IMR-90 (cell line): Measurements from ENCODE around the gene SLC22A25. TPM values are rescaled to one million over a fixed set of nuclear protein-coding genes. Genes with fewer than 3 reads are reported as not detected.

Experiments
- ATAC-seq: fragments of 200-7000 bp; cut with Tn5 transposase; 2 replicates; pipeline ENCODE4 v1.9.1; 2020; ENCODE audit warnings: low read depth, mild to moderate bottlenecking, moderate library complexity
- BruUV-seq: library from RNA; stranded (reverse); fragments of 400-500 nt; replicated peaks from 2 replicates; lab custom pipeline; 2021; lab: Mats Ljungman, UMichigan
- CTCF ChIA-PET: fragments of 300-600 bp; formaldehyde crosslinking; extraction: SDS; loops from one replicate; lab custom pipeline; 2021; ENCODE audit warnings: antibody characterized with exemption; lab: Yijun Ruan, JAX
- POLR2A ChIA-PET: fragments of 300-600 bp; sonication (Branson Sonifier 250); formaldehyde crosslinking; loops from one replicate; lab custom pipeline; 2022; ENCODE audit warnings: antibody characterized with exemption; ENCODE audit not compliant: unreplicated experiment; lab: Charles Lee
- DNase-seq: peaks from one replicate; pipeline ENCODE4 v3.0.0; 2013
- H2AFZ ChIP-seq: replicated peaks from 2 replicates; pipeline ENCODE3; 2013; ENCODE audit warnings: low read length, mild to moderate bottlenecking; ENCODE audit not compliant: poor library complexity
- H2AK5ac ChIP-seq: 2 replicates; pipeline ENCODE4 v1.6.1; 2013; ENCODE audit warnings: low read depth, low read length, inconsistent platforms
- H2AK9ac ChIP-seq: replicated peaks from 2 replicates; pipeline ENCODE3; 2013; ENCODE audit warnings: mild to moderate bottlenecking, low read depth, low read length, moderate library complexity; ENCODE audit not compliant: poor library complexity
- H2BK120ac ChIP-seq: 2 replicates; pipeline ENCODE4 v1.6.1; 2013; ENCODE audit warnings: low read depth, low read length, inconsistent platforms
- H2BK15ac ChIP-seq: 3 replicates; pipeline ENCODE4 v1.6.1; 2013; ENCODE audit warnings: low read depth, low read length, inconsistent platforms
- H2BK20ac ChIP-seq: 2 replicates; pipeline ENCODE4 v1.6.1; 2013; ENCODE audit warnings: low read depth, mild to moderate bottlenecking, inconsistent platforms, low read length, moderate library complexity
- H2BK5ac ChIP-seq: 2 replicates; pipeline ENCODE4 v1.6.1; 2013; ENCODE audit warnings: mild to moderate bottlenecking, low read depth, low read length, inconsistent platforms; ENCODE audit not compliant: poor library complexity, severe bottlenecking
- H3K14ac ChIP-seq: replicated peaks from 2 replicates; pipeline ENCODE4 v1.6.1; 2013; ENCODE audit warnings: low read depth, low read length, inconsistent platforms
- H3K18ac ChIP-seq: 2 replicates; pipeline ENCODE4 v1.6.1; 2013; ENCODE audit warnings: low read depth, low read length, control low read depth
- H3K23ac ChIP-seq: 2 replicates; pipeline ENCODE4 v1.6.1; 2013; ENCODE audit warnings: low read depth, low read length, inconsistent platforms
- H3K27ac ChIP-seq: 2 replicates; pipeline ENCODE4 v1.5.1; 2013; ENCODE audit warnings: mild to moderate bottlenecking, control low read depth, low read length; ENCODE audit not compliant: insufficient read depth
- H3K27me3 ChIP-seq: 2 replicates; pipeline ENCODE4 v1.6.1; 2013; ENCODE audit warnings: low read length; ENCODE audit not compliant: control insufficient read depth, insufficient read depth
- H3K36me3 ChIP-seq: 2 replicates; pipeline ENCODE4 v1.6.1; 2013; ENCODE audit warnings: low read length, mixed read lengths; ENCODE audit not compliant: control insufficient read depth, insufficient read depth
- H3K4ac ChIP-seq: 2 replicates; pipeline ENCODE4 v1.6.1; 2013; ENCODE audit warnings: low read depth, low read length, inconsistent platforms
- H3K4me1 ChIP-seq: 2 replicates; pipeline ENCODE4 v1.6.1; 2013; ENCODE audit warnings: low read length, mixed read lengths; ENCODE audit not compliant: control insufficient read depth, insufficient read depth
- H3K4me2 ChIP-seq: 2 replicates; pipeline ENCODE4 v1.6.1; 2013; ENCODE audit warnings: low read depth, mild to moderate bottlenecking, control low read depth, low read length, moderate library complexity
- H3K4me3 ChIP-seq: 2 replicates; pipeline ENCODE4 v1.5.1; 2013; ENCODE audit warnings: low read depth, mild to moderate bottlenecking, control low read depth, low read length, moderate library complexity; ENCODE audit not compliant: insufficient read depth
- H3K56ac ChIP-seq: 2 replicates; pipeline ENCODE4 v1.6.1; 2013; ENCODE audit warnings: low read length, inconsistent platforms; ENCODE audit not compliant: insufficient read depth; ENCODE audit errors: extremely low read depth
- H3K79me1 ChIP-seq, 2 experiments: 2 replicates each; pipeline ENCODE4 v1.6.1; 2013; ENCODE audit warnings: low read length in 2 of 2, inconsistent platforms in 1 of 2, low read depth in 1 of 2
- H3K9ac ChIP-seq: 2 replicates; pipeline ENCODE4 v1.6.1; 2013; ENCODE audit warnings: low read depth, low read length, control low read depth
- H3K9me1 ChIP-seq: 2 replicates; pipeline ENCODE4 v1.6.1; 2013; ENCODE audit warnings: low read length, inconsistent platforms; ENCODE audit not compliant: insufficient read depth
- H3K9me3 ChIP-seq: 2 replicates; pipeline ENCODE4 v1.6.1; 2013; ENCODE audit warnings: low read length; ENCODE audit not compliant: control insufficient read depth, insufficient read depth
- H4K20me1 ChIP-seq: 2 replicates; pipeline ENCODE4 v1.6.1; 2013; ENCODE audit warnings: low read length, inconsistent platforms; ENCODE audit not compliant: insufficient read depth
- H4K5ac ChIP-seq: 2 replicates; pipeline ENCODE4 v1.6.1; 2013; ENCODE audit warnings: mild to moderate bottlenecking, low read depth, low read length, control low read depth
- H4K8ac ChIP-seq, 2 experiments: 2 replicates each; pipeline ENCODE4 v1.6.1; 2013; ENCODE audit warnings: low read depth in 2 of 2, low read length in 2 of 2, control low read depth in 1 of 2, inconsistent platforms in 1 of 2
- H4K91ac ChIP-seq: 2 replicates; pipeline ENCODE4 v1.6.1; 2013; ENCODE audit warnings: low read depth, low read length, inconsistent platforms; ENCODE audit not compliant: insufficient read depth
- BHLHE40 ChIP-seq: fragments of 150-350 bp; IDR thresholded peaks from 2 replicates; pipeline ENCODE4 v1.6.1; 2016; ENCODE audit warnings: mild to moderate bottlenecking, low read depth, low read length
- CEBPB ChIP-seq: IDR thresholded peaks from 2 replicates; pipeline ENCODE4 v1.6.1; 2012; ENCODE audit warnings: low read depth, low read length, improper control_type of control experiment
- CHD1 ChIP-seq: IDR thresholded peaks from 2 replicates; pipeline ENCODE4 v1.6.1; 2012; ENCODE audit warnings: low read depth, low read length, improper control_type of control experiment
- CTCF ChIP-seq: conservative IDR thresholded peaks from 2 replicates; pipeline ENCODE4 v1.5.1; 2012; ENCODE audit warnings: mild to moderate bottlenecking, low read depth, low read length, improper control_type of control experiment
- ELK1 ChIP-seq: fragments of 150-350 bp; IDR thresholded peaks from 2 replicates; pipeline ENCODE4 v1.6.1; 2016; ENCODE audit warnings: low read depth, mild to moderate bottlenecking, low read length, moderate library complexity, borderline replicate concordance
- FOS ChIP-seq: fragments of 150-350 bp; IDR thresholded peaks from 2 replicates; pipeline ENCODE4 v1.6.1; 2016; ENCODE audit warnings: low read depth, low read length
- MAFK ChIP-seq: IDR thresholded peaks from 2 replicates; pipeline ENCODE4 v1.6.1; 2012; ENCODE audit warnings: low read depth, low read length, improper control_type of control experiment
- MAZ ChIP-seq: IDR thresholded peaks from 2 replicates; pipeline ENCODE4 v1.6.1; 2012; ENCODE audit warnings: low read depth, mild to moderate bottlenecking, low read length, improper control_type of control experiment, moderate library complexity, borderline replicate concordance
- MXI1 ChIP-seq: IDR thresholded peaks from 2 replicates; pipeline ENCODE4 v1.6.1; 2012; ENCODE audit warnings: low read depth, mild to moderate bottlenecking, low read length, moderate library complexity, borderline replicate concordance
- NFE2L2 ChIP-seq: fragments of 150-350 bp; IDR thresholded peaks from 2 replicates; pipeline ENCODE4 v1.6.1; 2016; ENCODE audit warnings: low read depth, mild to moderate bottlenecking, low read length
- POLR2A ChIP-seq: IDR thresholded peaks from 2 replicates; pipeline ENCODE4 v1.6.1; 2012; ENCODE audit warnings: mild to moderate bottlenecking, low read depth, low read length
- RAD21 ChIP-seq: IDR thresholded peaks from 2 replicates; pipeline ENCODE4 v1.6.1; 2012; ENCODE audit warnings: low read length, improper control_type of control experiment
- RCOR1 ChIP-seq: IDR thresholded peaks from 2 replicates; pipeline ENCODE4 v1.6.1; 2012; ENCODE audit warnings: mild to moderate bottlenecking, low read length, improper control_type of control experiment; ENCODE audit not compliant: insufficient replicate concordance
- RFX5 ChIP-seq: IDR thresholded peaks from 2 replicates; pipeline ENCODE4 v1.8.0; 2012; ENCODE audit warnings: low read depth, mild to moderate bottlenecking, low read length, moderate library complexity
- SMC3 ChIP-seq: fragments of 150-350 bp; IDR thresholded peaks from 2 replicates; pipeline ENCODE4 v1.6.1; 2016; ENCODE audit warnings: low read depth, mild to moderate bottlenecking, antibody characterized with exemption, low read length, moderate library complexity
- dilution Hi-C: fragments of 300-500 bp; cut with HindIII; formaldehyde crosslinking; loops from one replicate; pipeline ENCODE4 v1.14.3; 2018; ENCODE audit warnings: low sequenced_read_pairs; ENCODE audit not compliant: unreplicated experiment
- in situ Hi-C: fragments of 300-500 bp; cut with MboI; formaldehyde crosslinking; loops from 3 replicates; pipeline ENCODE4 v1.14.3; 2019; ENCODE audit warnings: low sequenced_read_pairs, inconsistent platforms, mixed read lengths
- intact Hi-C: fragments of 100-400 bp; cut with micrococcal nuclease; formaldehyde crosslinking; loops from 2 replicates; pipeline ENCODE4 v1.10.0; 2022
- polyA plus RNA-seq, 3 experiments: library from polyadenylated mRNA; depleted of rRNA; stranded (reverse); fragments of >200 nt; gene quantifications; 2 replicates each; pipeline ENCODE4 v1.2.3, GENCODE V29; 2012; ENCODE audit warnings: low replicate concordance in 1 of 3
- total RNA-seq: library from RNA; depleted of rRNA; stranded (reverse); fragments of >200 nt; gene quantifications from 2 replicates; pipeline ENCODE4 v1.2.3, GENCODE V29; 2012
- TF ChIP-seq, protein P1 (sequence below): fragments of 150-350 bp; IDR thresholded peaks from 2 replicates; pipeline ENCODE4 v1.6.1; 2017; ENCODE audit warnings: mild to moderate bottlenecking, antibody characterized with exemption, low read length, low read depth

The SLC22A25 gene
- total and polyA plus RNA-seq, 2 of the 4 experiments (the other 2 are of a cell fraction), result not detected

DNA sequence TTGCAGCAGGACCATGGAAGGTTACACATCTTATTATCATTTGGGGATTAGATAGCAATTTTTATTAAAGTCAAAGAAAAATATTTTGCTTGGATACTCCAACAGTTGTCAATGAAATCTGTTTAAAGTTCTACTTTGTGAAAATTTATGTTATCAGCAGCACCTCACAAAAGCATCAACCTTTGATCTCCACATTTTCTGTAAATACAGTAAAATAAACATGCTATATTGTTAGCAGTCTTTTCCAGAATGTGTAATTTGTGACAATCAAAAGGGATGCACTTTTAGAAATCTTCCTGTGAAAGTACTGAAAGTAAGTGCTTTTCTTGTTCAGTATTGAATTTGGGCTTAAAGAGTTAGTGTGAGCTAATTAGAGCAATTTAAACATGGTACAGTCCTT, 4.1 kb downstream of the SLC22A25 start:
- ChIA-PET CTCF (no interaction called here), POLR2A (no interaction called here)
- TF ChIP-seq RAD21, result no peak
- TF ChIP-seq CEBPB, result no peak
- TF ChIP-seq NFE2L2, result no peak
- TF ChIP-seq ELK1, result no peak
- TF ChIP-seq MXI1, result no peak
- TF ChIP-seq, protein P1, sequence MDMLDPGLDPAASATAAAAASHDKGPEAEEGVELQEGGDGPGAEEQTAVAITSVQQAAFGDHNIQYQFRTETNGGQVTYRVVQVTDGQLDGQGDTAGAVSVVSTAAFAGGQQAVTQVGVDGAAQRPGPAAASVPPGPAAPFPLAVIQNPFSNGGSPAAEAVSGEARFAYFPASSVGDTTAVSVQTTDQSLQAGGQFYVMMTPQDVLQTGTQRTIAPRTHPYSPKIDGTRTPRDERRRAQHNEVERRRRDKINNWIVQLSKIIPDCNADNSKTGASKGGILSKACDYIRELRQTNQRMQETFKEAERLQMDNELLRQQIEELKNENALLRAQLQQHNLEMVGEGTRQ, result no peak
- no peak for TF ChIP-seq RCOR1
- TF ChIP-seq RFX5, result no peak
- no peak for TF ChIP-seq CTCF
- TF ChIP-seq POLR2A, result no peak
- TF ChIP-seq MAFK, result no peak
- TF ChIP-seq CHD1, result no peak
- TF ChIP-seq MAZ, result no peak
- no peak for TF ChIP-seq FOS
- TF ChIP-seq BHLHE40, result no peak
- TF ChIP-seq SMC3, result no peak
- BruUV-seq, result no TSS peak
- Histone ChIP-seq H3K9ac (no peak overlapping the region), H3K23ac (no peak overlapping the region), H3K56ac (no peak overlapping the region), H3K4me2 (no peak overlapping the region), H3K27ac (no peak overlapping the region), H3K9me3 (no peaks in the 10 kb centered on the region), H3K27me3 (no peaks in the 10 kb centered on the region), H2AK5ac (no peak overlapping the region), H4K5ac (no peak overlapping the region), H3K4ac (no peak overlapping the region), H3K18ac (no peak overlapping the region), H3K4me1 (no peaks in the 10 kb centered on the region), H3K14ac (no peak overlapping the region), H3K79me1 (no peaks in the 10 kb centered on the region), H3K4me3 (no peak overlapping the region), H4K20me1 (no peaks in the 10 kb centered on the region), H4K91ac (no peak overlapping the region), H2BK15ac (no peak overlapping the region), H4K8ac (no peak overlapping the region), H3K9me1 (no peaks in the 10 kb centered on the region), H2BK5ac (no peak overlapping the region), H2BK20ac (no peak overlapping the region), H2AFZ (no peak overlapping the region), H3K36me3 (no peaks in the 10 kb centered on the region), H2BK120ac (no peak overlapping the region), H2AK9ac (no peak overlapping the region)
- in situ Hi-C loops (no loop called here), intact Hi-C loops (no loop called here), dilution Hi-C loops (no loop called here)
- DNase-seq, result no peak
- ATAC-seq, result no peak
